ENCODE results near the gene PDE1C.

- no peak for TF ChIP-seq CTCF (conservative IDR thresholded peaks at IDR 0.05)
- TF ChIP-seq ZFX (IDR thresholded peaks at IDR 0.05) = no peak
These were observed 9.3 kb upstream of the PDE1C start for GRCh38 chr7:32079510-32079909.
